Measurements from ENCODE around the gene OSTN. TPM values are rescaled to one million over a fixed set of nuclear protein-coding genes. Genes with fewer than 3 reads are reported as not detected.
"Not testable (repeated sequence)": the region's sequence is repeated elsewhere in the genome, so short reads cannot be mapped to it uniquely, and the experiment has no call there.

OSTN gene
- total and polyA plus RNA-seq, 5 experiments from 2014 or later, result not detected

DNA sequence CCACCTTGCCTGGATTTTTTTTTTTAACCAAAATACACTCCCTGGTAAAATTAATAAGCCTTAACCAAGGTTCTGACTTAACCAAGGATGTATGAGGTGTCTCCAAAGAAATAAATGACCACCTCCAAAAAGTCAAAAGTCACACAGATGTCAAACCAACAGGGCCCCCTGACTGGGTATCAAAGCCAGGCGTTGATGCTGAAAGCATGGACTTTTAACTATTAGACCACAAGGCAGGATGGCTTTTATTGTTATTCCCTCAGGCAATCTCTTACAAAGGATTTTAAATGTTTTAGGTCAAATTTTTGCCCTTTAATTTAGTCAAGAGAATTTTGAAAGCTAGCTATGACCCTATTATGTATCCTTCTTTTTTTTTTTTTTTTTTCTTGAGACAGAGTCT lies 60.4 kb downstream of the OSTN start:
- ATAC-seq (no peak), DNase-seq (no peak)
- Mint-ChIP-seq H3K4me3 (no peak overlapping the region), H3K9me3 (no peaks in the 10 kb centered on the region), H3K4me1 (peaks cover 0 to 28% (median 0%) of the 10 kb centered on the region in 4 donors), H3K27me3 (no peaks in the 10 kb centered on the region), H3K36me3 (no peaks in the 10 kb centered on the region), H3K27ac (peak overlapping the region in 1 of 10 donors; percentile 39)
- POLR2A ChIA-PET, result no interaction called here

DNA sequence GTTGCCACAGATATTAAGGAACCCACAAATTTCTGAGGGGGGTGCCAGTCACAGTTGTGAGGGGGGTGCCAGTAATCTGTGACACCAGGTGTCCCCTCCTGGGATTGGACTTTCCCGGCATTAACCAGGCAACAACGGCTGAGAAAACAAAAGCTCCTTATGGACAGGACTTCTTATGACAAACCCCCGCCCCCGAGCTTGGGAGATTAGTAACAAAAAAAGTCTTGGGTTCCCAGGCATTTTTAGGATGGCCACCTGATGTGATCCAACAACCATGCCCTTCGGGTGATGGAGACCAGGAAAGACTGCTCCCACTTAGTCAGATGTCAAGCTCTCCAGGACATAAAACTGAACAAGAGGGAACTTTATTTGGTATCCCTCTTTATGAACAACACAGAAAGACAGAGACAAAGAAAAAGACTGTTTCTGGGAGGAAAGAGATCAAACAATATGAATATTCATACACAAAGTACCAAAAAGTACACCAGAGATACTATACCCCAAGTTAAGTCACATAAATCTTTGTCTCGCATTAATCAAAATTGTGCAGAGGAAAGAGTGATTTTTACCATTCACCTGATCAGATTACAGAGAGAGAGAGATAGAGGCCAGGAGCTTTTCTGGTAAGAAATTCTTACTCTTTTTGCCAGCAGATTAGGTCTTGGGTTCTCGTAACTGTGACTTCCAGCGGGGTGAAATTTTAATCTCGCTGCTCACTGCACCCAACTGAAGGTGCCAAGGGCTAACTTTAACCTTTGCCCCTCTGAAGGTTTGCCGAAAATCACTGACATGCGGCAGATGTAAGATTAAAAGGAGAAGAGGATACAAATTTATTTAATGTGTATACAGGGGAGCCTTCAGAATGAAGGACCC lies 61.6 kb downstream of the OSTN start:
- ATAC-seq, result no peak
- no peaks in the 10 kb centered on the region for H3K27me3 Mint-ChIP-seq
- DNase-seq, result no peak
- no peaks in the 10 kb centered on the region for H3K9me3 Mint-ChIP-seq
- H3K36me3 Mint-ChIP-seq, result no peaks in the 10 kb centered on the region
- POLR2A ChIA-PET, result no interaction called here
- H3K4me3 Mint-ChIP-seq, result no peak overlapping the region
- peaks cover 0 to 23% (median 0%) of the 10 kb centered on the region in 4 donors for H3K4me1 Mint-ChIP-seq
- H3K27ac Mint-ChIP-seq, result no peak overlapping the region

DNA sequence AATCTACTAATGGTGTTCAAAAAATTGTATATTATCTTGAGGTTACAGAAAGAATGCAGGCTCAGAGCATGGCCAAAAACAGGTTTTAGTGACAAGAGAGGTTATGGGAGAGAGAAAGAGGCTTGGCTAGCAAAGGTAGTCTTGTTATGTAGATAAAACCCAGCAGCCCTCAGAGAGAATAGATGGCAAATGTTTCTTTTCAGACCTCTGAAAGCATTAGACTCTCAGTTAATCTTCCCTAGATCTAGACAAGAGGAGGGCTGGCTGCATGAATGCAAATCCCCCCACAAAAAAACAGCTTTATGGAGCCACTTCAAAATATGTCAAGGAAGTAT lies 62.2 kb downstream of the OSTN start:
- Mint-ChIP-seq H3K27ac (no peak overlapping the region), H3K9me3 (no peaks in the 10 kb centered on the region)

DNA sequence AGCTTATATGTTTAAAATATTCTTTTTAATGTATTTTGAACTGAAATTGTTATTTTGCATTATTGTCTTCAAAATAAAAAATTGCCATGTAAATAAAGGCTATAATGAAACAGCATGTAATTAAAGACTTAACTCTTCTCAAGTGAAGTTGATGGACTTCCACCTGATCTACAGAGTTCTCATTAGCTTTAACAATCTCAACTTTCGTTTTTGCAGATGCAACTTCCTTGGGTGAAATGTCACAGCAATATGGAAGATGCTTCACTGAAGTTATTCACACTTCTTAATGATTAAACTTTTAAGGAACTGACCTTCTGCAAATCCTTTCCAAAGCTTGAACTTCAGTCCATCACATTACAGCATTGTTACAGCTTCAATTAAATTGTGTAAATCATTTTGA lies 63.6 kb downstream of the OSTN start:
- Mint-ChIP-seq H3K36me3 (no peaks in the 10 kb centered on the region), H3K4me3 (no peak overlapping the region), H3K27ac (no peak overlapping the region), H3K4me1 (peaks cover 0 to 20% (median 0%) of the 10 kb centered on the region in 4 donors), H3K9me3 (peaks cover 0 to 5% (median 0%) of the 10 kb centered on the region in 9 donors), H3K27me3 (no peaks in the 10 kb centered on the region)
- DNase-seq (no peak), ATAC-seq (no peak)
- POLR2A ChIA-PET, result no interaction called here

More for the DNA sequence above, 62.2 kb downstream of the OSTN start:
- no peak overlapping the region for H3K4me3 Mint-ChIP-seq
- POLR2A ChIA-PET, result no interaction called here
- DNase-seq, result no peak
- no peak for ATAC-seq
- peaks cover 0 to 21% (median 0%) of the 10 kb centered on the region in 4 donors for H3K4me1 Mint-ChIP-seq
- no peaks in the 10 kb centered on the region for H3K36me3 Mint-ChIP-seq
- no peaks in the 10 kb centered on the region for H3K27me3 Mint-ChIP-seq

DNA sequence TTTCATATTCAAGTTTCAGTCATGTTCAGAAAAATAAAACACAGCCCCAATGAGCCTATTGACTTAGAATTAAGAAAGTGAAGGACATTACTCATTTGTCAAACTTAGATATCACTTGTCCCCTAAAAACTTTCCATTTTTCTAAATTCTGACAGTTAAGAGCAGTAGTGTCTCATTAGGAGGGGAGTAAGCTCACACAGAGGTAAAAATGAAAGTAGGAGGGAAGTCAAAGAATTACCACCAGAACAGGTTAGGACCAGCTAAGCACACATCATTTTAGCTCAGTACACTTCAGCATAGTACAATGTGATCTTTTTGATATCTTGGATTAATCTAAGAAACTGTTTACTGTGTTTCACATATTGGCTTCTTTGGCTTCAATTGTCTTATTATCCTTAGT lies 64.3 kb downstream of the OSTN start:
- Mint-ChIP-seq H3K4me3 (no peak overlapping the region), H3K36me3 (no peaks in the 10 kb centered on the region), H3K27me3 (no peaks in the 10 kb centered on the region), H3K9me3 (peaks cover 0 to 5% (median 0%) of the 10 kb centered on the region in 9 donors), H3K4me1 (peaks cover 0 to 18% (median 0%) of the 10 kb centered on the region in 4 donors), H3K27ac (no peak overlapping the region)
- POLR2A ChIA-PET, result no interaction called here
- ATAC-seq, result no peak
- DNase-seq, result no peak

DNA sequence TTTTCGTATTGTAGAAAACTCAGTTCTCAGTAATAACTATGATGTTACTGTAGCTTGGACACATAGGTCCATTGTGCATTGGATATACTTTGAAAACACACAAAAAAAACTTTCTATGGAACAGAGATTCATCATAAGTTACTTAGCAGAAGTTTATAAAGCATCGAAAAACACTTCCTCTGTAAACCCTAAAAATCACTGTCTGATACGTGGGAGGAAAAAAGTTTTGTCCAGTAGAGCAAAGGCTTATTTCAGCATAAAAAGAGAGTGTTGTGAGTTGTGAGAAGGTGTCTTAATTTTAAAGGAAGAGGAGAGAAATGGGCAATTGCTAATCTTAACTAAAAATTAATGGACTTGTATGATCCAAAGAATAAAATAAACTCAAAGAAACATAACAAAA lies 64.8 kb downstream of the OSTN start:
- Mint-ChIP-seq H3K36me3 (no peaks in the 10 kb centered on the region), H3K27ac (no peak overlapping the region), H3K9me3 (peaks cover 0 to 5% (median 0%) of the 10 kb centered on the region in 9 donors), H3K4me1 (peaks cover 0 to 15% (median 0%) of the 10 kb centered on the region in 4 donors), H3K27me3 (no peaks in the 10 kb centered on the region), H3K4me3 (no peak overlapping the region)
- DNase-seq (no peak), ATAC-seq (no peak)
- POLR2A ChIA-PET, result no interaction called here

DNA sequence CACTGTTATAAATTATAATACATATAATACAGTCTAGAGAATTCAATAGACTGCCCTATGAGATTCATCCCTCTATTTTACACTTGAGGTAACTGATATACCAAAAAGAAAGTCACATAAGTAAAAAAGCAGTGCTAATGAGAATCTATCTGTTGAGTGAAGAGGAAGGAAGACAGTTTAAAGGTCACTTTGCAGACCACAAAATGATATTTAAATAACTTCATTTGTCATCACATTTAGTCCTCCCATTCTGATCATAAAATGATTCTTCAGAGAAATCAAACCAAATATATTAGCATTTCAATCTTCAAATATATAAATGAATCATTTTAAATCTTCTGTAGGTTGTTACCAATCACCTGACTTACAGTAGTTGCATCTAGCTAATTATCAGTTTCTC lies 69.7 kb downstream of the OSTN start:
- ATAC-seq (no peak), DNase-seq (no peak)
- POLR2A ChIA-PET, result no interaction called here
- peaks cover 0 to 14% (median 0%) of the 10 kb centered on the region in 4 donors for H3K4me1 Mint-ChIP-seq
- H3K9me3 Mint-ChIP-seq, result peaks cover 0 to 6% (median 0%) of the 10 kb centered on the region in 9 donors
- no peak overlapping the region for H3K27ac Mint-ChIP-seq
- H3K4me3 Mint-ChIP-seq, result no peak overlapping the region
- no peaks in the 10 kb centered on the region for H3K36me3 Mint-ChIP-seq
- no peaks in the 10 kb centered on the region for H3K27me3 Mint-ChIP-seq

DNA sequence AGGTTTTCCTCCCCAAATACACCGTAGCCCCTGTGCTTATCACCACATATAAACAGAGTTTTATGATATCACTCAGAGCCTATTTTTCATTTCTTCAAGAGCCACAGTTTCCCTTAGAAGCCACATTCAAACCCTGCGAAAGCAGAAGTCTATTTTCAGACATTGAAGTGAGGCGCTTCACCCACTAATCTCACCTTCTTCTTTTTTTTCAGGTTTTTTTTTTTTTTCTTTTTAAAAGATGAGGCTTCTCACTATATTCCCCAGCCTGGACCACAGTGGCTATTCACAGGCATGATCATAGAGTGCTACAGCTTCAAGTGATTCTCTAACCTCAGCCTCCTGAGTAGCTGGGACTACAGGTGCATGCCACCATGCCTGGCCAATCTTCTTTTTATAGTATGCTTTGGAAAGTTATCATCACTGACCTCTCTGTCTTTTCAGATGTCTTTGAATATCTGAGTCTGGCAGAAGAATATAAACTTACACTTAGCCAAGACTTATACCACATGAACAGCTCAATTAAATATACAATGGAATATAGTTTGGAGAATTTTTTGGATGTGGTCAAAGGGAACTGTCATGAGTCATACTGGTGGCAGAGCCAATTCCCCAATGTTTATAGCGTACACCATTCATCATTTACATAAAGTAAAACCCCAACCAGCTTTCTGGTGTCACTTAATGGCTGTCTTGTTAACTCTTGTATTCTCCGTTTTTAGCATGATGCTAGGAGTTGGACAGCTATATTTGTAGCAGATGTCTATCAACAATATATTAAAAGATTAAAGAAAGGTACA lies 70.4 kb downstream of the OSTN start:
- Mint-ChIP-seq H3K4me1 (peaks cover 0 to 11% (median 0%) of the 10 kb centered on the region in 4 donors), H3K9me3 (peaks cover 0 to 6% (median 0%) of the 10 kb centered on the region in 9 donors), H3K36me3 (no peaks in the 10 kb centered on the region), H3K27me3 (no peaks in the 10 kb centered on the region), H3K4me3 (no peak overlapping the region), H3K27ac (no peak overlapping the region)
- DNase-seq, result no peak
- POLR2A ChIA-PET, result no interaction called here
- ATAC-seq, result no peak

DNA sequence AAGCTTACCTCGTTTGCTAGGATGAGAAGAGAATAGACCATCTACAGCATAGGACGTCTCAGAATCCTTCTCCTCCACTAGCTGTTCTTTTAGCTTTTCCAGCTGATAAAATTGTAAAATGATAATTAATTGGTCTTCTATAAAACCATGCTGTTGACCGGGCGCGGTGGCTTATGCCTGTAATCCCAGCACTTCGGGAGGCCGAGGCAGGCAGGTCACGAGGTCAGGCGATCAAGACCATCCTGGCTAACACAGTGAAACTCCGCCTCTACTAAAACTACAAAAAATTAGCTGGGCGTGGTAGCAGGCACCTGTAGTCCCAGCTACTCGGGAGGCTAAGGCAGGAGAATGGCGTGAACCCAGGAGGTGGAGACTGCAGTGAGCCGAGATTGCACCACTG lies 76.2 kb downstream of the OSTN start:
- H3K36me3 Mint-ChIP-seq, POLR2A ChIA-PET, H3K4me3 Mint-ChIP-seq, H3K27ac Mint-ChIP-seq, ATAC-seq, H3K4me1 Mint-ChIP-seq, H3K27me3 Mint-ChIP-seq, H3K9me3 Mint-ChIP-seq, DNase-seq: not testable (repeated sequence)

DNA sequence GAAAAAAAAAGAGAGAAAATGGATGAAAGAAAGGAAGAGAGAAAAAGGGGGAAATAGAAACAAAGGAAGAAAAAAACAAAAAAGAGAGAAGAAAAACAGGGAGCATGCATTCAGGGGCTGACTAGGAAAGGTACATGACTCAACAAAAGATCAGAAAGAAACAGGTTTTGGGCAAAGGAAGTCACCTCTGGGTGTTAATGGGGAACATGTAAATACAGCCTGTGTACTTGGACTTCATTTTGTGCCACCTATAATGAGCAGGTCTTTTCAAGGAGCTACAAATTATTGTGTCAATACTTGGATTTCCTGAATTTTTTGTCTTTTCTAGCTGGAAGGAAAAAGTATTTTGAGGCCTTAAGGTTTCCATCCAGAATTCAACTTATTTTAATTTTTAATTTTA lies 76.7 kb downstream of the OSTN start:
- H3K4me1 Mint-ChIP-seq, result no peaks in the 10 kb centered on the region
- no peak overlapping the region for H3K27ac Mint-ChIP-seq
- DNase-seq, result no peak
- no peak overlapping the region for H3K4me3 Mint-ChIP-seq
- no peaks in the 10 kb centered on the region for H3K27me3 Mint-ChIP-seq
- H3K9me3 Mint-ChIP-seq, result peaks cover 0 to 8% (median 0%) of the 10 kb centered on the region in 9 donors
- ATAC-seq, result no peak
- POLR2A ChIA-PET, result no interaction called here
- H3K36me3 Mint-ChIP-seq, result no peaks in the 10 kb centered on the region

DNA sequence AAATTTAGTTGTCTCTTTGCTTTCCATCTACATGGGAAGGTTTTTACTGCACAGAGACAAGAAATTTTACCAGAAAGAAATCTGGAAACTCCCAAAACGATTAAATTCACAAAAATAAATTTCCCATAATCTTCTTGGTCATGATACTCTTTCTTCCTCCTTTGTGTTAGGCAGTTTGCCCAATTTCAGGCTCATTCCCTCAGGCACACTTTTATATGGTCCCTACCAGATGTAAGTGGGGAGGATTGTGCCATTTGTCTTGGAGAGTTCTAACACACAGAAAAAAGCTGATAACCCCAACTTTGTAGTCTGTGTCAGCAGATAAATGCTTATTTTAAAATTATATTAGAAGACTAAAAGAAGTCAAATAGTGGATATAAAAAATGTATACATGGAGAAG lies 81.1 kb downstream of the OSTN start:
- H3K4me1 Mint-ChIP-seq, result no peaks in the 10 kb centered on the region
- POLR2A ChIA-PET, result no interaction called here
- no peaks in the 10 kb centered on the region for H3K36me3 Mint-ChIP-seq
- peaks cover 0 to 4% (median 0%) of the 10 kb centered on the region in 9 donors for H3K9me3 Mint-ChIP-seq
- no peak for ATAC-seq
- H3K27me3 Mint-ChIP-seq, result no peaks in the 10 kb centered on the region
- DNase-seq, result no peak
- no peak overlapping the region for H3K4me3 Mint-ChIP-seq
- no peak overlapping the region for H3K27ac Mint-ChIP-seq

DNA sequence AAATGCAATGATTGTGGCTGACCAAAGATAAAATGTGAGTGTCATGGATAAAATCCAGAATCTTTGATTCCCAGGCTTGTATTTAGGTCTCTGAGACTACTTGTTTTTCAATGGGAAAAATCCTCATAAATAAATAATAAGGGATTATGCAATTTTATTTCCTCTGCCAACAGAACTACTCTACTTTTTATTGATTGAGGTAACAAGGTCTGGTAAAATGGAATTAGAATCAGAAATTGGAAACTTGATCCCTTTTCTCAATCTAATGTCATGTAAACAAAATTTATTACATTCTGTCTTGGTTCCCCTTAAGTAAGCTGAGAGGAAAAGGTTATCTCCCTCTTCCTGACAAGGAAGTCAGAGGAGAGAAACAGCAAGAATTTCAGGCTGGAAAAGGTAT lies 81.8 kb downstream of the OSTN start:
- POLR2A ChIA-PET, result no interaction called here
- peaks cover 0 to 9% (median 0%) of the 10 kb centered on the region in 9 donors for H3K9me3 Mint-ChIP-seq

More for the DNA sequence above, 81.8 kb downstream of the OSTN start:
- DNase-seq (no peak), ATAC-seq (no peak)
- no peak overlapping the region for H3K27ac Mint-ChIP-seq
- H3K4me3 Mint-ChIP-seq, result no peak overlapping the region
- no peaks in the 10 kb centered on the region for H3K36me3 Mint-ChIP-seq
- H3K4me1 Mint-ChIP-seq, result no peaks in the 10 kb centered on the region
- no peaks in the 10 kb centered on the region for H3K27me3 Mint-ChIP-seq

Data from naive thymus-derived CD8-positive, alpha-beta T cell (primary cell).